Ovary (tissue), 3 donors: ENCODE measurements around the gene SLC35D2.

ENCODE experiments used
- EP300 ChIP-seq: sonication (generic); formaldehyde crosslinking; IDR thresholded peaks from one replicate; pipeline ENCODE4 v1.6.1; 2017; ENCODE audit warnings: antibody characterized with exemption
- POLR2A ChIP-seq: fragments of 450-650 bp; IDR thresholded peaks from one replicate; pipeline ENCODE4 v1.6.1; 2017; ENCODE audit warnings: antibody characterized with exemption, mild to moderate bottlenecking, moderate library complexity
- TF ChIP-seq, protein P1 (sequence below), 3 donors: fragments of 450-650 bp in 2 of 3; fragments of 200-600 bp in 1 of 3; IDR thresholded peaks; one replicate each; pipeline versions ENCODE4 v1.5.1 to v1.8.0; 2016 to 2022; ENCODE audit warnings: antibody characterized with exemption in 3 of 3, mild to moderate bottlenecking in 1 of 3
- donor health status: DM: no; HTN: no; CAD: no.

DNA sequence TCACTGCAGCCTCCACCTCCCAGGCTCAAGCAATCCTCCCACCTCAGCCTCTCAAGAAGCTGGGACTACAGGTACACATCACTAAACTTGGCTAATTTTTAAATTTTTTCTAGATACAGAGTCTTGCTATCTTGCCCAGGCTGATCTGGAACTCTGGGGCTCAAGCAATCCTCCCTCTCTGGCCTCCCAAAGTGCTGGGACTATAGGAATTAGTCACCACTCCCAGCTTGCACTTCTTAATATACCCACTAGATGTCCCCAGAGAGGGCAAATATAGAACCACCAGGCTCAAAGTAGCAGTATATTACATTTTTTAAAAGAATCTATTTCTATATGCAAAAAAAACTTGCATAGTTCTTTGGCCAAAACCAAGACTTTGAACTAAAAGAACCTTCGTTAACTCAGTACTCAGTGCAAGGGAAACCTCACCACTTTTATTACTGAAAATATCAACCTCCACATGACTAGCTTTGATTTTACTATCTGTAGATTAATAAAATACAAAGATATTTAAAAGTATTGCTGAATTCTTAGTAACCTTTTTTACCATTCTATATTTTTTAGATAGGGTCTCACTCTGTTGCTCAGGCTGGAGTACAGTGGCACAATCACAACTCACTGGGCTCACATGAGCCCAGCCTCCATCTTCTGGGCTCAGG lies 55.7 kb downstream of the SLC35D2 start:
- TF ChIP-seq POLR2A (no peak), EP300 (no peak)
- TF ChIP-seq, protein P1, sequence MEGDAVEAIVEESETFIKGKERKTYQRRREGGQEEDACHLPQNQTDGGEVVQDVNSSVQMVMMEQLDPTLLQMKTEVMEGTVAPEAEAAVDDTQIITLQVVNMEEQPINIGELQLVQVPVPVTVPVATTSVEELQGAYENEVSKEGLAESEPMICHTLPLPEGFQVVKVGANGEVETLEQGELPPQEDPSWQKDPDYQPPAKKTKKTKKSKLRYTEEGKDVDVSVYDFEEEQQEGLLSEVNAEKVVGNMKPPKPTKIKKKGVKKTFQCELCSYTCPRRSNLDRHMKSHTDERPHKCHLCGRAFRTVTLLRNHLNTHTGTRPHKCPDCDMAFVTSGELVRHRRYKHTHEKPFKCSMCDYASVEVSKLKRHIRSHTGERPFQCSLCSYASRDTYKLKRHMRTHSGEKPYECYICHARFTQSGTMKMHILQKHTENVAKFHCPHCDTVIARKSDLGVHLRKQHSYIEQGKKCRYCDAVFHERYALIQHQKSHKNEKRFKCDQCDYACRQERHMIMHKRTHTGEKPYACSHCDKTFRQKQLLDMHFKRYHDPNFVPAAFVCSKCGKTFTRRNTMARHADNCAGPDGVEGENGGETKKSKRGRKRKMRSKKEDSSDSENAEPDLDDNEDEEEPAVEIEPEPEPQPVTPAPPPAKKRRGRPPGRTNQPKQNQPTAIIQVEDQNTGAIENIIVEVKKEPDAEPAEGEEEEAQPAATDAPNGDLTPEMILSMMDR (IDR thresholded peaks at IDR 0.05) = peak; percentile 75 to 84 (median 83)
